ENCODE data around the gene ACP1.
A peak's percentile ranks its signal among the peaks of the same experiment; 100 is the strongest.

ACP1 gene
- 44.9 to 74.4 (median 60.8) reads per million in 3 donors for total RNA-seq

- Histone ChIP-seq H3K27ac (ENCODE audit: insufficient read depth, low read length, poor library complexity, severe bottlenecking) (peak within 1 kb of the TSS; percentile 90), H3K4me3 (ENCODE audit: insufficient read depth, low read depth, low read length, poor library complexity, severe bottlenecking) (peak within 1 kb of the TSS; percentile 71), H3K36me3 (ENCODE audit: control insufficient read depth, insufficient read depth, low read length) (no peaks in the 10 kb centered on the region)
Observed at GRCh38 chr2:264493-265468, at the start of gene ACP1. Gene ACP1 (plus strand): TSS chr2:264947. CDS start chr2:264965, 18 bp downstream.

GRCh38 chr2:216068-216467 lies 48.7 kb upstream of the ACP1 start:
- Histone ChIP-seq H3K27me3 (replicated peaks; ENCODE audit: control insufficient read depth, insufficient read depth, low read length, poor library complexity, severe bottlenecking) (no peaks in the 10 kb centered on the region), H3K36me3 (ENCODE audit: control insufficient read depth, insufficient read depth, low read length) (peaks cover 3% of the 10 kb centered on the region), H3K4me1 (ENCODE audit: control insufficient read depth, insufficient read depth, low read length, poor library complexity, severe bottlenecking) (no peaks in the 10 kb centered on the region), H3K27ac (ENCODE audit: insufficient read depth, low read length, poor library complexity, severe bottlenecking) (no peak overlapping the region), H3K4me3 (ENCODE audit: insufficient read depth, low read depth, low read length, poor library complexity, severe bottlenecking) (no peak overlapping the region), H3K9me3 (ENCODE audit: control insufficient read depth, low read length) (no peaks in the 10 kb centered on the region)
- DNase-seq = no peak

More at GRCh38 chr2:264493-265468, at the start of gene ACP1:
- Histone ChIP-seq H3K9me3 (ENCODE audit: control insufficient read depth, low read length) (no peaks in the 10 kb centered on the region), H3K4me1 (ENCODE audit: control insufficient read depth, insufficient read depth, low read length, poor library complexity, severe bottlenecking) (no peaks in the 10 kb centered on the region), H3K27me3 (replicated peaks; ENCODE audit: control insufficient read depth, insufficient read depth, low read length, poor library complexity, severe bottlenecking) (no peaks in the 10 kb centered on the region)
- peak; percentile 92 to 94 (median 93) for DNase-seq

GRCh38 chr2:223451-223850 lies 41.3 kb upstream of the ACP1 start:
- no peaks in the 10 kb centered on the region for H3K27me3 ChIP-seq (replicated peaks; ENCODE audit: control insufficient read depth, insufficient read depth, low read length, poor library complexity, severe bottlenecking)
- H3K4me3 ChIP-seq (ENCODE audit: insufficient read depth, low read depth, low read length, poor library complexity, severe bottlenecking) = no peak overlapping the region
- H3K9me3 ChIP-seq (ENCODE audit: control insufficient read depth, low read length) = no peaks in the 10 kb centered on the region
- H3K4me1 ChIP-seq (ENCODE audit: control insufficient read depth, insufficient read depth, low read length, poor library complexity, severe bottlenecking) = no peaks in the 10 kb centered on the region
- no peak for DNase-seq
- H3K36me3 ChIP-seq (ENCODE audit: control insufficient read depth, insufficient read depth, low read length) = peaks cover 32% of the 10 kb centered on the region
- H3K27ac ChIP-seq (ENCODE audit: insufficient read depth, low read length, poor library complexity, severe bottlenecking) = no peak overlapping the region

DNA sequence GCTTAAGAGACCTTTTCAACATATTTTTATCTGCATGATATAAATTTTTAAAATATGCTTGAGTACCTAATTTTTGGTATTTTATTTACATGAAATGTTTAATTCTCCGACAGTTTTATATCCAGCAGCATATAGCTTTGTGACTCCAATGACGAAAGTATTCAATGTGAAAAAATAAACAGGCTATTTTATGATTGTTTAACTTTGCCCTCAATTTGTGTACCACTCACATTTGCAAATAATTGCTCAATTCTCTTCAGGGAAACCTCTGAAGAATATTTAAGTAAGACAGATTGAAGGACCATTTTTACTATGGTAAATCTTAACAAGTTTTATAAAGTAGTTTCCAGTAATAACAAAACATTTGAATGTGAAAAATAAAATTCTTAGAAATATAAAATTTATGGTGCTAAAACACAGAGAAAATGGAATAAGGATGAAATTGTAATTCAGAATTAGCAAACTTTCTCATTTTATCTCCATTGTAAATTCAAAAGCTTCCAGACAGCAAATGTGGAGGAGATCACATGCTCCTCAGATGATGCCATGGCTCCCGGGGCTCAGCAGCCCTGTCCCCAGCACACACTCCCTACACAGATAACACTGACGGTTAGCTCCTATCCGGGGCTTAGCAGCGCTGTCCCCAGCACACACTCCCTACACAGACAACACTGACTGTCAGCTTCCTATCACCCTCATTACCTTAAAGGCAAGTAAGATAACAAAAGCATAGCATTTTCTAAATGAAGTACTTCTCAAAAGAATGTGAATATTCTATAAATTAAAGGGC lies 40.6 kb upstream of the ACP1 start:
- H3K27me3 ChIP-seq (replicated peaks; ENCODE audit: control insufficient read depth, insufficient read depth, low read length, poor library complexity, severe bottlenecking) = no peaks in the 10 kb centered on the region
- H3K36me3 ChIP-seq (ENCODE audit: control insufficient read depth, insufficient read depth, low read length) = peaks cover 35% of the 10 kb centered on the region
- no peaks in the 10 kb centered on the region for H3K4me1 ChIP-seq (ENCODE audit: control insufficient read depth, insufficient read depth, low read length, poor library complexity, severe bottlenecking)
- H3K4me3 ChIP-seq (ENCODE audit: insufficient read depth, low read depth, low read length, poor library complexity, severe bottlenecking) = no peak overlapping the region
- no peak for DNase-seq
- no peak overlapping the region for H3K27ac ChIP-seq (ENCODE audit: insufficient read depth, low read length, poor library complexity, severe bottlenecking)
- no peaks in the 10 kb centered on the region for H3K9me3 ChIP-seq (ENCODE audit: control insufficient read depth, low read length)

- Histone ChIP-seq H3K4me1 (ENCODE audit: control insufficient read depth, insufficient read depth, low read length, poor library complexity, severe bottlenecking) (no peaks in the 10 kb centered on the region), H3K9me3 (ENCODE audit: control insufficient read depth, low read length) (no peaks in the 10 kb centered on the region), H3K36me3 (ENCODE audit: control insufficient read depth, insufficient read depth, low read length) (peaks cover 47% of the 10 kb centered on the region), H3K4me3 (ENCODE audit: insufficient read depth, low read depth, low read length, poor library complexity, severe bottlenecking) (no peak overlapping the region), H3K27me3 (replicated peaks; ENCODE audit: control insufficient read depth, insufficient read depth, low read length, poor library complexity, severe bottlenecking) (no peaks in the 10 kb centered on the region), H3K27ac (ENCODE audit: insufficient read depth, low read length, poor library complexity, severe bottlenecking) (no peak overlapping the region)
- no peak for DNase-seq
Observed at GRCh38 chr2:228115-228514, 36.6 kb upstream of the ACP1 start.

- H3K4me1 ChIP-seq (ENCODE audit: control insufficient read depth, insufficient read depth, low read length, poor library complexity, severe bottlenecking) = no peaks in the 10 kb centered on the region
- no peaks in the 10 kb centered on the region for H3K27me3 ChIP-seq (replicated peaks; ENCODE audit: control insufficient read depth, insufficient read depth, low read length, poor library complexity, severe bottlenecking)
- no peaks in the 10 kb centered on the region for H3K9me3 ChIP-seq (ENCODE audit: control insufficient read depth, low read length)
- no peak for DNase-seq
- H3K4me3 ChIP-seq (ENCODE audit: insufficient read depth, low read depth, low read length, poor library complexity, severe bottlenecking) = no peak overlapping the region
- peaks cover 44% of the 10 kb centered on the region for H3K36me3 ChIP-seq (ENCODE audit: control insufficient read depth, insufficient read depth, low read length)
- no peak overlapping the region for H3K27ac ChIP-seq (ENCODE audit: insufficient read depth, low read length, poor library complexity, severe bottlenecking)
Observed at GRCh38 chr2:228518-229278, 36.0 kb upstream of the ACP1 start.

- peaks cover 29% of the 10 kb centered on the region for H3K36me3 ChIP-seq (ENCODE audit: control insufficient read depth, insufficient read depth, low read length)
- no peak overlapping the region for H3K27ac ChIP-seq (ENCODE audit: insufficient read depth, low read length, poor library complexity, severe bottlenecking)
- H3K4me1 ChIP-seq (ENCODE audit: control insufficient read depth, insufficient read depth, low read length, poor library complexity, severe bottlenecking) = no peaks in the 10 kb centered on the region
- no peak overlapping the region for H3K4me3 ChIP-seq (ENCODE audit: insufficient read depth, low read depth, low read length, poor library complexity, severe bottlenecking)
- DNase-seq = no peak
- H3K9me3 ChIP-seq (ENCODE audit: control insufficient read depth, low read length) = no peaks in the 10 kb centered on the region
- no peaks in the 10 kb centered on the region for H3K27me3 ChIP-seq (replicated peaks; ENCODE audit: control insufficient read depth, insufficient read depth, low read length, poor library complexity, severe bottlenecking)
Observed at GRCh38 chr2:231521-232185, 33.1 kb upstream of the ACP1 start.

GRCh38 chr2:233030-233429 lies 31.7 kb upstream of the ACP1 start:
- H3K27ac ChIP-seq (ENCODE audit: insufficient read depth, low read length, poor library complexity, severe bottlenecking) = no peak overlapping the region
- H3K36me3 ChIP-seq (ENCODE audit: control insufficient read depth, insufficient read depth, low read length) = peaks cover 25% of the 10 kb centered on the region
- no peaks in the 10 kb centered on the region for H3K4me1 ChIP-seq (ENCODE audit: control insufficient read depth, insufficient read depth, low read length, poor library complexity, severe bottlenecking)
- H3K4me3 ChIP-seq (ENCODE audit: insufficient read depth, low read depth, low read length, poor library complexity, severe bottlenecking) = no peak overlapping the region
- DNase-seq = no peak
- no peaks in the 10 kb centered on the region for H3K27me3 ChIP-seq (replicated peaks; ENCODE audit: control insufficient read depth, insufficient read depth, low read length, poor library complexity, severe bottlenecking)
- no peaks in the 10 kb centered on the region for H3K9me3 ChIP-seq (ENCODE audit: control insufficient read depth, low read length)

DNA sequence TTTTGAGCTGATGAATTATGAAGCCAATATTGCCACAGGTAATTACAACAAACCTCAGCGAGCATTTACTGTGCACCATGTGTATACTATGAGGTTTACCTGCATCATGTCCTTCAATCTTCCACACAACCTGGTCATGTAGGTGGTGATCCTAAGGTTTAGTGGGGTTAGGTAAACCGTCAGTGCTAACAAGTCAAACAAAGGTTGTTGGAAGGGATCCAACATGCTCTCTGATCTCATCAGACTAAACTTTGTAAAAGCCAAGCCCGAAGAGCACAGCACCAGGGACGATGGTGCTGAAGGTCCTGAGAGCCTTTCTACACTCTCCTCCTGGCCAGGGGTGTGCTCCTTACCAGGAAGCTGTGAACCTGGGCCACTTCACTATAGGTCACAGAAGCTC lies 30.3 kb upstream of the ACP1 start:
- Histone ChIP-seq H3K27ac (ENCODE audit: insufficient read depth, low read length, poor library complexity, severe bottlenecking) (no peak overlapping the region), H3K36me3 (ENCODE audit: control insufficient read depth, insufficient read depth, low read length) (peaks cover 26% of the 10 kb centered on the region), H3K4me1 (ENCODE audit: control insufficient read depth, insufficient read depth, low read length, poor library complexity, severe bottlenecking) (no peaks in the 10 kb centered on the region), H3K27me3 (replicated peaks; ENCODE audit: control insufficient read depth, insufficient read depth, low read length, poor library complexity, severe bottlenecking) (no peaks in the 10 kb centered on the region), H3K9me3 (ENCODE audit: control insufficient read depth, low read length) (no peaks in the 10 kb centered on the region), H3K4me3 (ENCODE audit: insufficient read depth, low read depth, low read length, poor library complexity, severe bottlenecking) (no peak overlapping the region)
- no peak for DNase-seq

Data from effector memory CD4-positive, alpha-beta T cell (primary cell).